ENCODE data around the gene PCDH9.

DNA sequence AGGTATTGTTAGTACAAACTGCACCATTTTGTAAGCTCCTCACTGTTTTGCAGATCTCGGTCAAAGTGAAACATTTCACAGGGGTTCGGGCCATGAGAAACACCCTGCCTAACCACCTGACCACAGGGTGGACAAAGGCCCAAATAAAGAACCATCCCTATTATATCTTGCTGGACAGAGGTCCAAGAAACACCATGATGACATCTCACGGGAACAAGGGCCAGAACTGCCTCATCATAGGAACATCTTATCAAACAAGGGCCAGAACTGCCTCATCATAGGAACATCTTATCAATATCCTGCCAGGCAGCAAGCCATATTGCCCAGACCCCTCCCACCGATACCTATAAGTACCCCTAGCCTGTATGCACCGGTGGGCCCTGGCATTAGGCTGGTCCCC lies 99.7 kb downstream of the PCDH9 start:
- no peak for TF ChIP-seq ZNF274 (IDR thresholded peaks at IDR 0.05; ENCODE audit: low read depth, low read length)
- TF ChIP-seq YY1 (IDR thresholded peaks at IDR 0.05; ENCODE audit: insufficient read depth, insufficient read length) = no peak

Measured in NT2/D1 (cell line).